Upper lobe of left lung (tissue), 6 donors: ENCODE data around the gene VMP1. TPM values are rescaled to one million over a fixed set of nuclear protein-coding genes. Genes with fewer than 3 reads are reported as not detected.

Experiments used
- ATAC-seq, 2 donors: fragments of 200-7000 bp; cut with Tn5 transposase; one replicate each; pipeline ENCODE4 v1.9.1; 2022; ENCODE audit warnings: mild to moderate bottlenecking in 2 of 2, moderate library complexity in 2 of 2; ENCODE audit not compliant: low FRiP score in 2 of 2
- DNase-seq, 2 donors: peaks; one replicate each; pipeline ENCODE4 v3.0.0-alpha.2; 2019 to 2020
- H3K27ac ChIP-seq, 4 donors: fragments of 200-600 bp; sonication (generic); one replicate each; pipeline ENCODE4 v1.5.1; 2016 to 2019
- H3K27me3 ChIP-seq, 4 donors: fragments of 200-600 bp; sonication (generic); one replicate each; pipeline ENCODE4 v1.5.1; 2017 to 2019
- H3K36me3 ChIP-seq, 4 donors: fragments of 200-600 bp; sonication (generic); one replicate each; pipeline ENCODE4 v1.5.1; 2016 to 2019
- H3K4me1 ChIP-seq, 4 donors: fragments of 200-600 bp; sonication (generic); one replicate each; pipeline ENCODE4 v1.5.1; 2018 to 2019
- H3K4me3 ChIP-seq, 4 donors: fragments of 200-600 bp; sonication (generic); one replicate each; pipeline ENCODE4 v1.5.1; 2017 to 2019; ENCODE audit warnings: mild to moderate bottlenecking in 2 of 4, moderate library complexity in 1 of 4
- H3K9me3 ChIP-seq, 4 donors: fragments of 200-600 bp; sonication (generic); one replicate each; pipeline ENCODE4 v1.5.1; 2018 to 2019
- EP300 ChIP-seq, 4 donors: sonication (generic); formaldehyde crosslinking; IDR thresholded peaks; one replicate each; pipeline ENCODE4 v1.5.1; 2017; ENCODE audit warnings: antibody characterized with exemption in 4 of 4, control low read depth in 2 of 4
- POLR2A ChIP-seq, 4 donors: fragments of 450-650 bp; IDR thresholded peaks; one replicate each; pipeline ENCODE4 v1.5.1; 2016 to 2017; ENCODE audit warnings: antibody characterized with exemption in 4 of 4, mild to moderate bottlenecking in 2 of 4
- POLR2AphosphoS5 ChIP-seq, 2 donors: sonication (generic); formaldehyde crosslinking; IDR thresholded peaks; one replicate each; pipeline ENCODE4 v1.5.1; 2017; ENCODE audit warnings: antibody characterized with exemption in 2 of 2
- WGBS, 2 donors: methylation state at CpG; one replicate each; pipeline ENCODE4 v1.1.5; 2017 to 2018; 5-methylcytosine and 5-hydroxymethylcytosine counted together
- total RNA-seq, 6 donors: library from RNA; depleted of rRNA in 4 of 6; stranded (reverse); fragments of >200 nt in 4 of 6; gene quantifications; one replicate each; pipeline versions ENCODE4 v1.1.0 to v1.2.1, GENCODE V29; 2016 to 2021
- TF ChIP-seq, protein P1 (sequence below), 6 experiments: fragments of 450-650 bp in 4 of 6; fragments of 200-600 bp in 2 of 6; sonication (generic) in 2 of 6; IDR thresholded peaks; one replicate each; pipeline ENCODE4 v1.5.1; 2016 to 2019; ENCODE audit warnings: antibody characterized with exemption in 6 of 6
- donor health status: DM: no; HTN: no; CAD: no; lungs with moderate emphysema.
- donor health status: DM: no; HTN: yes; CAD: no; lungs with severe emphysema.

The VMP1 gene
- total RNA-seq, 6 donors from 2014 or later: 124 to 246 (median 181) TPM

DNA sequence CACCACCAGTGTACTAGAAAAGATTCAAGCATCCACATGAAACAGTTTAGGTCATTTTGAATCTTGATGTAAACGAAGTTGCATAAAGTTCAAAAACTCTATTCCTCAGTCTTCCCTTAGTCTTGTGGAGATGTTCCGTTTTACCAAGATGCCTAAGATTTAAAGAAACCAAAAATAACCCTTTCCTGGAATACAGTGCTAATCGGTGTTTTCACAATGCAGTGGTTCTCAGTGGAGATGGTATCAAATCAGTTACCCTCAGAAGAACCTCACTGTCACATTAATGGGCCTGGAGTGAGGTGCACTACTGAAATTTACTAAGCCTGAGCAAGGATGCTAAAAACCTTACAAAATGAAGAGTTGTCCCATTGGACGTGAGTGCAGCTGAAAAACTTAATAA, 9.3 kb upstream of the VMP1 start:
- no peak overlapping the region for H3K27ac ChIP-seq
- H3K4me1 ChIP-seq: peaks cover 0 to 3% (median 0%) of the 10 kb centered on the region in 4 donors
- no peak overlapping the region for H3K4me3 ChIP-seq
- WGBS, 2 donors: 79 to 85% methylated on average over 4 of the region's 4 CpGs
- DNase-seq (no peak), ATAC-seq (no peak)
- H3K36me3 ChIP-seq: peaks cover 15 to 75% (median 60%) of the 10 kb centered on the region in 4 donors
- H3K27me3 ChIP-seq: no peaks in the 10 kb centered on the region
- TF ChIP-seq POLR2A (IDR thresholded peaks at IDR 0.05) (no peak), POLR2AphosphoS5 (IDR thresholded peaks at IDR 0.05) (no peak), EP300 (IDR thresholded peaks at IDR 0.05) (no peak)
- TF ChIP-seq, protein P1, sequence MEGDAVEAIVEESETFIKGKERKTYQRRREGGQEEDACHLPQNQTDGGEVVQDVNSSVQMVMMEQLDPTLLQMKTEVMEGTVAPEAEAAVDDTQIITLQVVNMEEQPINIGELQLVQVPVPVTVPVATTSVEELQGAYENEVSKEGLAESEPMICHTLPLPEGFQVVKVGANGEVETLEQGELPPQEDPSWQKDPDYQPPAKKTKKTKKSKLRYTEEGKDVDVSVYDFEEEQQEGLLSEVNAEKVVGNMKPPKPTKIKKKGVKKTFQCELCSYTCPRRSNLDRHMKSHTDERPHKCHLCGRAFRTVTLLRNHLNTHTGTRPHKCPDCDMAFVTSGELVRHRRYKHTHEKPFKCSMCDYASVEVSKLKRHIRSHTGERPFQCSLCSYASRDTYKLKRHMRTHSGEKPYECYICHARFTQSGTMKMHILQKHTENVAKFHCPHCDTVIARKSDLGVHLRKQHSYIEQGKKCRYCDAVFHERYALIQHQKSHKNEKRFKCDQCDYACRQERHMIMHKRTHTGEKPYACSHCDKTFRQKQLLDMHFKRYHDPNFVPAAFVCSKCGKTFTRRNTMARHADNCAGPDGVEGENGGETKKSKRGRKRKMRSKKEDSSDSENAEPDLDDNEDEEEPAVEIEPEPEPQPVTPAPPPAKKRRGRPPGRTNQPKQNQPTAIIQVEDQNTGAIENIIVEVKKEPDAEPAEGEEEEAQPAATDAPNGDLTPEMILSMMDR (IDR thresholded peaks at IDR 0.05): no peak
- H3K9me3 ChIP-seq: no peaks in the 10 kb centered on the region

DNA sequence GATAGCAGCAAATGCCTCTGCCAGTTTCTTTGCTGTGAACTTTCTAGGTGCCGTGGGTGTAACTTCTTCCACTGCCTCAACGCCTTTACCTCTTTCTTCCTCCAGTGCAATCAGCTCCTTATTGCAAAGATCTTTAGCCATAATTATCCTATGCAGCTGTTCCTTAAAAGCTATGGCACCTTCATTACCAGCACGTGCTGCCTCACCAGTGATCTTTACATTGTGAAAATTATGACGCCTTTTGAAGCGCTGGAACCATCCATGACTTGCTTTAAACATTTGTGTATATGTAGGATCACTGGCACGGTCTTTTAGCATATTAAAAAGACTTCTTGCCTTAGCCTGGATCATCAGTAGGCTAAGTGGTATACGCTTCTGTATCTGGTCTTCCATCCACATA, 8.2 kb upstream of the VMP1 start:
- ATAC-seq: no peak
- no peaks in the 10 kb centered on the region for H3K27me3 ChIP-seq

DNA sequence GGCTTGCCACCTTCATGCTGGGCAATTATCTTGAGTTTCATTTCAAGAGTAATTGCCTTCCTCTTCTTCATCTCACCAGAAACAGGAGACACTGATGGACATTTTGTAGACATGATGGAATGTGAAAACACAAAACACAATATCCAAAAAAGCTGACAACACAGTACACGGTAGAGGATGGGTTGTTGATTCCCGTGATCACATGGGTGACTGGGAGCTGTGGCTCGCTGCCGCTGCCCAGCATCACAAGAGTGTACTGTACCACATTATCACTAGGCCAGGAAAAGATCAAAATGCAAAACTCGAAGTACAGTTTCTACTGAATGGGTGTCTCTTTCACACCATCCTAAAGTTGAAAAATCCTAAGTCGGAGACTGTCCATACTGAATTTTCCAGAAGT, 7.7 kb upstream of the VMP1 start:
- Histone ChIP-seq H3K27ac (no peak overlapping the region), H3K4me3 (no peak overlapping the region), H3K36me3 (peaks cover 6 to 59% (median 43%) of the 10 kb centered on the region in 4 donors), H3K27me3 (no peaks in the 10 kb centered on the region), H3K4me1 (peaks cover 3 to 9% (median 4%) of the 10 kb centered on the region in 4 donors), H3K9me3 (no peaks in the 10 kb centered on the region)
- TF ChIP-seq, protein P1 (IDR thresholded peaks at IDR 0.05): no peak
- TF ChIP-seq POLR2AphosphoS5 (IDR thresholded peaks at IDR 0.05) (no peak), POLR2A (IDR thresholded peaks at IDR 0.05) (no peak), EP300 (IDR thresholded peaks at IDR 0.05) (no peak)
- ATAC-seq (no peak), DNase-seq (peak in 1 of 2 donors; percentile 24)
- 94 to 98% methylated on average over 6 of the region's 6 CpGs for WGBS, 2 donors

More for the DNA sequence above, 8.2 kb upstream of the VMP1 start:
- TF ChIP-seq, protein P1 (IDR thresholded peaks at IDR 0.05): no peak
- TF ChIP-seq POLR2AphosphoS5 (IDR thresholded peaks at IDR 0.05) (no peak), EP300 (IDR thresholded peaks at IDR 0.05) (no peak), POLR2A (IDR thresholded peaks at IDR 0.05) (no peak)
- H3K9me3 ChIP-seq: no peaks in the 10 kb centered on the region
- no peak for DNase-seq
- H3K27ac ChIP-seq: no peak overlapping the region
- no peak overlapping the region for H3K4me3 ChIP-seq
- WGBS, 2 donors: 97% methylated on average over 7 of the region's 7 CpGs
- peaks cover 10 to 65% (median 49%) of the 10 kb centered on the region in 4 donors for H3K36me3 ChIP-seq
- H3K4me1 ChIP-seq: peaks cover 0 to 6% (median 2%) of the 10 kb centered on the region in 4 donors

DNA sequence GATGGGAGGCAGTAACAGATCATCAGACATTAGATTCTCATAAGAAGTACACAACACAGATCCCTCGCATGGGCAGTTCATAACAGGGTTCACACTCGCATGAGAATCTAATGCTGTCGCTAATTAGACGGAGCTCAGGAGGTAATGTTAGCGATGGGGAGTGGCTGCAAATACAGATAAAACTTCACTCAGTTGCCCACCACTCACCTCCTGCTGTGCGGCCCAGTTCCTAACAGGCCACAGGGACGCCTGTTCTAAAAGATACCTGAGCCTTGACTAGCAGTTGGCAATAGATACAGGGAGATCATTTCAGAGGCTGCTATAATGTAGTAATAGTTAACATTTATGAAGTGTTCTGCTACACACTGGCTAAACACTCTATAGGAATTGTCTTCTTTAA, 5.2 kb upstream of the VMP1 start:
- Histone ChIP-seq H3K4me1 (peaks cover 15 to 30% (median 21%) of the 10 kb centered on the region in 4 donors), H3K9me3 (no peaks in the 10 kb centered on the region), H3K27me3 (no peaks in the 10 kb centered on the region), H3K27ac (no peak overlapping the region), H3K4me3 (no peak overlapping the region), H3K36me3 (peaks cover 6 to 34% (median 22%) of the 10 kb centered on the region in 4 donors)
- ATAC-seq: no peak
- DNase-seq: no peak
- TF ChIP-seq POLR2AphosphoS5 (IDR thresholded peaks at IDR 0.05): no peak
- TF ChIP-seq POLR2A (IDR thresholded peaks at IDR 0.05): no peak
- no peak for TF ChIP-seq EP300 (IDR thresholded peaks at IDR 0.05)
- 95% methylated on average over 7 of the region's 7 CpGs for WGBS, 2 donors

DNA sequence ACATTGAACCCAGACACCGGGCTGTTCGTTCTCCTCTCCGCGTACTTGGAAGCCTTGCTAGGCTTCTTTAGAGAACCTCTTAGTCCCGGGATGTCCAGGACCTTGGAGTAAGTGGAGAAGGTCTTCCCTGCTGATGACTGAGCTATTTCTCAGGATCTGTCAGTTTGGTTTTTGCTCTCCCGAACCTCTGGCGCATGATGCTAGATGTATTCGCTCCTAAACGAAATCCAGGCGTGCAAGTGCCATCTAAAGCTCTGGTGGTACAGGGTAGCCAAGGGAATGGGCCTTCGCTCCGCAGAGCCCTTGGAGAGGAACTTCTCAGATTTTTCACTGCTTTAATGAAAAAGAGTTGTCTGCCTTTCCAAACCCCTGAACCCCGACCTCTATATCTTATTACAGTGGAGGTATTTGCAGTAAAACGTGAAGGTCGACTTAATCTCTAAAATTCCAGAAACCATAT, 547 bp downstream of the VMP1 start:
- H3K9me3 ChIP-seq: no peaks in the 10 kb centered on the region
- TF ChIP-seq POLR2AphosphoS5 (IDR thresholded peaks at IDR 0.05) (no peak), POLR2A (IDR thresholded peaks at IDR 0.05) (no peak), EP300 (IDR thresholded peaks at IDR 0.05) (no peak)
- TF ChIP-seq, protein P1 (IDR thresholded peaks at IDR 0.05): no peak
- ATAC-seq (peak in 1 of 2 donors; percentile 22), DNase-seq (no peak)
- peaks cover 37 to 59% (median 45%) of the 10 kb centered on the region in 4 donors for H3K4me1 ChIP-seq
- H3K4me3 ChIP-seq: peak overlapping the region; percentile 59 to 75 (median 69)
- WGBS, 2 donors: 1 to 5% methylated on average over 3 to 15 of the region's 15 CpGs
- peaks cover 0 to 2% (median 0%) of the 10 kb centered on the region in 4 donors for H3K36me3 ChIP-seq
- peak overlapping the region; percentile 87 to 97 (median 92) for H3K27ac ChIP-seq
- no peaks in the 10 kb centered on the region for H3K27me3 ChIP-seq
